ENCODE data around the gene PARN. TPM values are rescaled to one million over a fixed set of nuclear protein-coding genes. Genes with fewer than 3 reads are reported as not detected.
A peak's percentile ranks its signal among the peaks of the same experiment; 100 is the strongest.

Gene PARN
- total RNA-seq, 1 experiment from 2014 or later, result 43.5 TPM

DNA sequence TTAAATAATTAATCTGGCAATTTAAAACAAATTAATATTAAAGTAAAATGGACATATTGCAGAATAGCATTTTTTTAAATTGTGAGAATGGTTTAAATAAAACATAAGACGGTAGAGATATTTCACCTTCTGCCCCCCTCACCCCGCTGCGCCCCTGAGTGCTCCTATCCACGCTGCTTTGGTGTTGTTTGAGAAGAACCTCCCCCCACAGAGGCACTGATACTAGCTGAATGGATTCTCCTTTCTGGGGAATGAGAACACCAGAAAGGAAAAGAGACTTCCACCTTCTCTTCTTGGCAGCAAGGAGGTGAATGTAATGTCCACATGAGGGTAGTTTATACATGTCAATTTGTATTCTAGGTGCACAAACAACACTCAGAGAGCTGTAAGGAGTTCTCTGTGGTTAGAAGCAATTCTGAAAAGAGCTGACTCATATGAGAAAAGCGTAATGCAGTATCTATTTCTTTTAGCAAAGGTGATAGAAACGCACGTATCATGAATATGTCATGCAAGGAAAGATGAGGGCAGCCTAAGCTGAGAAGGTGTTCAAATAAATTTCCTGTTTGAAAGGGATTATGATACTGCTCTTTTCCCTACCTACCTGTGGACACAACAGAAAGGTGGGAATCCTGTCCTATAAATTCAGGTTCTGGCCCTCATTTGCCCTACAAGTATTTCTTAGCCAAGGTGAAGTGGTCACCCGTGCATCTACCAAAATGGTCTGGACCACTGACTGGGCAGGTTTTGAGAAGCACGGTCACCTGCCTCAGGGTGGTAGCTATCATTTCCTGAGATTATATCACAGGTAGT is 126.9 kb downstream of the PARN start:
- peak; percentile 63 for DNase-seq (ENCODE audit: extremely low read depth, low read depth)

- DNase-seq (ENCODE audit: extremely low read depth, low read depth), result no peak
Measured at GRCh38 chr16:14502256-14502875, 127.7 kb downstream of the PARN start.

GRCh38 chr16:14501331-14502255 is 128.5 kb downstream of the PARN start:
- DNase-seq (ENCODE audit: extremely low read depth, low read depth), result peak; percentile 82

DNA sequence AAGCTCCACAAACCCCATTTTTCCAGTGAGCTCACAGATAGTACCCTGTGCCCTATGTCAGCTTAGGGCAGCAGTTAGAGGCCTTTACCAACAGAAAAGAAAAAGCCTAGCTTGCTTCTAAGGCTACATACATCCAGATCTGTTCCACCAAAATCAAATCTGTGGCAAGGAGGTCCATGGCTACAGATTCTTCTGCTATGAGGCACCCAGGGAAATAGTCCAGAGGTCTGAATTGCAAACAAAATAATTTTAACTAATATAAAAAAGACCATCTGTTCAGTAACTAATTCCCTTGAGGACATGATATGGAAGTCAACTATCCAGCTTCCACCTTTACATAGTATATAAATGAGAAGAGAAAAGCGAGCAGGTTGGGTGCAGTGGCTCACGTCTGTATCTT is 129.3 kb downstream of the PARN start:
- DNase-seq (ENCODE audit: extremely low read depth, low read depth), result no peak

DNA sequence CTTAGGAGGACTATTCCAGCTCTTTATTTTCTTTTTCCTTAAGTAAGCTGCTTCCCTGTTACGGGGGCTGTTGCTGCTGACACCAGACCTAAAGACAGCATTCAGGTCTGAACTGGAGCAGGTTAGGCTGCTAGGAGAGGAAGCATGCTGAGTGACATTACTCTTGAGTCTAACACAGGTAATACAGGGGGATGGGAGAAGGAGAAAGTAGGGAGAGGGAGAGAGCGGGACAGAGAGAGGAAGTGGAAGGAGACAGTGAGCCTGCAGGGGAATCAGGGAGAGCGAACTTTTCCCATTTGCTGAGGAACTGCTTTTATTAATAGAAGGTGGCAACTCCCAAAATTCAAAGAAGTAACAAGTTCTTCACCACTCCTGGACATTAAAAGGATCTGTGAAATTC is 130.9 kb downstream of the PARN start:
- DNase-seq (ENCODE audit: extremely low read depth, low read depth), result no peak

- DNase-seq (ENCODE audit: extremely low read depth, low read depth), result no peak
Measured at GRCh38 chr16:14497245-14498082, 132.6 kb downstream of the PARN start.

DNA sequence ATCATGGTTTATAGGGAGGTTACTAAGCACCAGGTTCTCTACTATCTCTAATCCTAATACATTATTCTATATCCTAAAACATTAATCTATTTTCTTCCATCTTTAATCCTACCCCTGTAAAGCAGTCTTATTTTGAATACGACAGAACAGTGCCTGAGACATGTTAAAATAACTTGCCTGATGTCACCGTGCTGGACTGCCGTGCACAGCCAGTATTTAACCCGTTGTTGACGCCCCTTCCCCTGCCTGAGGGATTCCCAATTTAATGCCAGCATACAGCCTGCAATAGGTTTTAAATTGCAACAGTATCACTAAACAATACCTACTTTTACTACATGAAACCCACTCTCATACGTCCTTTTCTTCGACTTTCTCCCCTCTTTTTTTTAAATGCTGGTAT is 133.3 kb downstream of the PARN start:
- DNase-seq (ENCODE audit: extremely low read depth, low read depth), result no peak

DNA sequence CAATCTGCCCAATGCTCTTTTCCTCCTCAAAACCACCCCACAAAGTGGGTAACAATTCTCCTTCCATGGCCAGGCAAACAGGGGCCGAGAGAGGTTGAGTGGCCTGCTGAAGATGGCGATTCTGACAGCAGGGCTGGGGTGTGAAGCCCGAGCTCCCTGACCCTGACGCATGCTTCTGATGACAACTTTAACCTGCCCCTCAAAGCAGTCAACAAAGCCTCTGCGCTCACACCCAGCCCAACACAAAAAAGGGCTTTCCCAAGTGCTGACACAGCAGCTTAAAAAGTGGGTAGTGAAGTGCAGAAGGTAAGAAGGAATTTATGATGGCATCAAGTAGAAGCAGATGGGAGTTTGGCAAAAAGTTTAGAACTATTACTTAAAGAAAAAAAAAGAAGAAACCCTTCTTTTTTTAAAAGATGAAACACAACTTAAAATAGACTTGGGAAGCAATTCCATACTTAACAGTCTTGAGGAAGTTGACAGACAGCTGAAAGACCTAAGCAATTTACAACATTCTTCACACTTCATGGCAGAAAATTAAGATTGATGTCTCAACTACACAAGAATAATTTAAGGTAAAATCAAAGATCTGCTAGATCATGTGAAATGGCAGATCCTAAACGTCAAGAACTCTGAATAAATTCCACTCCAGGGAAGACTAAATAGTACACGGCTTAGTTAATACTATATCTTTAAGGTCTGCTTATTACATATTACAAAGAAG is 133.9 kb downstream of the PARN start:
- DNase-seq (ENCODE audit: extremely low read depth, low read depth), result no peak

DNA sequence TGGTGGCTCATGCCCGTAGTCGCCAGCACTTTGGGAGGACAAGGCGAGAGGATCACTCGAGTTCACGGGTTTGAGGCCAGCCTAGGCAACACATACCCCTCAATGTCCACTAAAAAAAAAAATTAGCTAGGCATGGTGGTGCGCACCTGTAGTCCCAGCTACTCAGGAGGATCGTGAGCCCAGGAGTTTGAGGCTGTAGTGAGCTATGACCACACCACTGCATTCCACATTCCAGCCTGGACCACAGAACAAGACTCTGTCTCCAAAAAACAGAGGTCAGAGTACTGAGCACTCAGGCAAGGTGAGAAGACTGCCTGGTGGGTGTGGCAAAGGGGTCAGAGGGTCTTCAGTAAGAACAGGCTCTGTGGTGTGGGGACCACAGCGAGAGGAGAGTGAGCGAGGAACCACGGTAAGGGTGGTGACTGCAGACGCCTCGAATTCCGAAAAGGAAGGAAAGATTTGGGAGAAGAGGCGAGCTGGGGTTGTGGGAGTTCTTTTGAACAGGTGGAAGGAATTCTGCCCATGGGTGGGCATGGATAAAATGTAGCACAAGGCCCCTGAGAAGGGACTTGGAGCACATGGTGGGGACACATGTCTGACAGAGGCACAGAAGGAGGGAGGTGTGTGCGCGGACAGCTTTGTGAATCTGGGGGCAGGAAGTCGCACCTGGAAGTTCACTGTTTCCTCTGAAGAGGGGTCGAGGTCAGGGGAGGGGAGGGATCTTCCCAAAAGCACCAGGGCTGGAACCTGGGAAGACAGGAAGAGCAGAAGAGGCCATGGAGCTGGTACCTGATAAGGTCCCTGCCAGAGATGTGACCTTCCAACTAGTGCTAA is 134.6 kb downstream of the PARN start:
- no peak for DNase-seq (ENCODE audit: extremely low read depth, low read depth)

- no peak for DNase-seq (ENCODE audit: extremely low read depth, low read depth)
Measured at GRCh38 chr16:14494396-14494966, 135.6 kb downstream of the PARN start.

- DNase-seq (ENCODE audit: extremely low read depth, low read depth), result no peak
Measured at GRCh38 chr16:14493791-14494190, 136.3 kb downstream of the PARN start.

DNA sequence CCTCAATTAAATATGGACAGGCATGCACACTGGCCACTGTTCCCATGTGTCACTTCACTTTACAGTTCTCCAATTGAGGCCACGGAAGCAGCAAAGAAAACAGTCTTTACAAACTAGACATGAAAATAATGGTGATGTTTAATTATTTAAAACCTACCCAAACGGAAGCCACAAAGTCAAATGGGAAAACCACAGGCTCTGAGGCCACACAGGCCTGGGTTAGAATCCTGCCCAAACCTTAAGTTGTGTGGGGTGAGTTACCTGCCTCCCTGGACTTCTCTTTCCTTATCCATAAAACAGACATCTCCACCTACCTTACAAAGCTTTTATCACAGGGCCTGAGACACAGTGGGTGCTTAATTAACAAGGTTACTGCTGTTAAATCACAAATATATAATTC is 137.4 kb downstream of the PARN start:
- no peak for DNase-seq (ENCODE audit: extremely low read depth, low read depth)

GRCh38 chr16:14491861-14492529 is 138.1 kb downstream of the PARN start:
- DNase-seq (ENCODE audit: extremely low read depth, low read depth), result no peak

GRCh38 chr16:14490235-14490634 is 139.8 kb downstream of the PARN start:
- no peak for DNase-seq (ENCODE audit: extremely low read depth, low read depth)

- no peak for DNase-seq (ENCODE audit: extremely low read depth, low read depth)
Measured at GRCh38 chr16:14489460-14489859, 140.6 kb downstream of the PARN start.

- no peak for DNase-seq (ENCODE audit: extremely low read depth, low read depth)
Measured at GRCh38 chr16:14487579-14487978, 142.5 kb downstream of the PARN start.

DNA sequence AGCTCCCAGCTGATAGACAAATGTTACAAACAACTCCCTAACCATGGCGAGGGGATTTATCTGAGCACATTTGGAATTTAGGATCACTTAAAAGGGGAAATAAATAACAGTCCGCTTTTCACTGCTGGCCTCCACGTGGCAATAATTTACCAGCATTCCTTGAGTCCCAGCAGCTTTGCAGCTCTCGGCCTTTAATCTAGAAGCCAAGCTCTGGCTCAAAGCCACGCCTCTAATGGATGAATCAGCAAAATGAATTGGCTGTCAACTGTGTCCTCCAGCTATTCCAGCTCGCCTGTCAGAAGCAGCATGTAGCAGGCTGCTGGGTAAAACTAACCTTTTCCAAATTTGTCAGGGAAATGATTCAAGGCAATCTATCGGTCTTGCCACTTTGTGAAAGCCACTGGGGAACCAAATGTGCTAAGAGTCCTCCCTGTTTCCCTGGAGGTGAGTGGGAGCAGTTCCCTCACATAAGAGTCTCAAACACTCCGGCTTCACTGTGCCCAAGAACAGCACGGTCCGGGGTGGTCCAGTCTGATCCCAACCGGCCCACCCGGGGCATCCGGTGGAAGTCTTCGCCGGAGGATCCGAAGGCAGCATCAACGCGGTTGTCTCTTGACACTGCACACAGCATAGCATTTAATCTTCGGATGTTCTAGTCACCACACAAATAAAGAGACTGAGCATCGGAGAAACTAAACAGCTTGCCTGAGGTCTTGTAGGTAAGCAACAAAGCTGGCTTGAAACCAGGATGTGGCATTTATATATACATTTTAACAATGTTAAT is 143.3 kb downstream of the PARN start:
- peak; percentile 86 for DNase-seq (ENCODE audit: extremely low read depth, low read depth)

Data from NCI-H460 (cell line).